Fibroblast of the conjunctiva (primary cell): Measurements from ENCODE around the gene ATG13.
"Not testable (repeated sequence)": the region's sequence is repeated elsewhere in the genome, so short reads cannot be mapped to it uniquely, and the experiment has no call there.

Source experiments
- DNase-seq: peaks from one replicate; pipeline ENCODE4 v3.0.0-alpha.2; 2010; ENCODE audit warnings: low read depth

ATG13 gene

GRCh38 chr11:46697723-46698122 lies 80.4 kb downstream of the ATG13 start:
- DNase-seq, result no peak

GRCh38 chr11:46698597-46698996 lies 81.2 kb downstream of the ATG13 start:
- DNase-seq, result no peak

DNA sequence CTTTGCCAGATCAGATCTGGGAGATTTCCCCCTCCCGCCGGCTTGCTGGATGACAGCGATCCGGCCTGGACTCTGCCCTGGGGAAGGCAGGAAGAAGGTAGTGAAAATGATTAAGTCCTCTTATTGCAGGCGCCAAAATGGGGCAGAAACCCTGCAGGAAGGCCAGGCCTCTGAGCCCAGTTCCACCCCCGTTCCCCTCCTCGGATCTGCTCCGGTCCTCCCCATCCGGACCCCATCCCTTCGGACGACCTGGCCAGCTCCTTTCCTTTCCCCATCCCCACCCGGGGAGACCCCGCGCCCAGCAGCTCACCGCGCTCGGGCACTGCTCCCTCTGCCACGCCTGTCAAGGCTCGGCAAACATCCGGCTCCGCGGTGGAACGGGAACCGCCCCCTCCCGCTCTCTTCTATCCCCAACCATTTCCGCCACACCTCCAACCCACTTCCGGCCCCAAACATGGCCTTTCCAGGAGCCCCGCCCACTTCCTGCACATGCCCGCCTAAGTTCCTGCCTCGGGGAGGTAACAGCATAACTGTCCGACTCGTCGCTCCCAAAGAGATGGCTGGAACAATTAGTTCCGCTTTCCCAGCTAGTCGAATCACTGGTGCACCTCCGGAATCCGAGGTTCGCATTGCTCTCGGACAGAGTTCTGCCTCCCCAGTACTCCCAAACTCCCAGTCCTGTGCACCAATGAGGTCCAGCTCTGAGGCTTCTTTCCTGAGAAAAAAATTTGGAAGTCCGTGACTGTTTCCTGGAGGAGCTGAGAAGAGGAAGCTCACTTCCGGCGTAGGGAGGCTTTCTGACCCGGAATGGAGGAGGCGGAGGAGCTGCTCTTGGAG lies 83.1 kb downstream of the ATG13 start, which contains the start of the genes ARHGAP1 and ZNF408:
Gene ARHGAP1, minus strand, starts transcription at position 379 of the 837 bp plus-strand sequence. CDS start 4,512 bp downstream, outside the sequence.
Gene ZNF408, plus strand, starts transcription at position 791 of the 837 bp plus-strand sequence. Its CDS starts 17 bp downstream, at position 808.
- peak; percentile 97 for DNase-seq

- DNase-seq, result no peak
Observed at GRCh38 chr11:46701078-46701654, 83.8 kb downstream of the ATG13 start.

GRCh38 chr11:46705070-46705688 lies 87.8 kb downstream of the ATG13 start:
- no peak for DNase-seq

GRCh38 chr11:46706886-46707285 lies 89.5 kb downstream of the ATG13 start:
- DNase-seq, result no peak

- DNase-seq, result not testable (repeated sequence)
Observed at GRCh38 chr11:46709351-46709750, 92.0 kb downstream of the ATG13 start.

DNA sequence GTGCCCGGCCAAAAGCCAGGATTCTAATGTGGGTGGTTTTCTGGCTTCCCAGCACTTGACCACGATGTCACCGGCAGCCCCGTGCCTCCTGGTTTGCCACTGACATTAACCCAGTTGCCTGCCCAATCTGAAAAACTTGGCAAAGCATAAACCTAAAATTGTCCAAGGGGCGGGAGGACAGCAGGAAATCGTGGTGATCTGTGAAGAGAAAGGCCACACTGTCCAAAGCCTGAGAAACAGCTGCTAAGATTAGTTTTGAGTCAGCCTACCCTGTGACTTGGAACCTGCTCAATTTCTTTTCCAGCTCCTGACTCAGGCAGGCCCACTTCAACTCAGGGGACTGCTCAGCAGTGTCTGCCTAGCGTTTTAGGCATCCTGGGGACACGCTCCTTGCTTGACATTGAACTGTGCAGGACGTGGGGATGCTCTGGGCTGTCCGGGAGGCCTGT lies 93.5 kb downstream of the ATG13 start:
- DNase-seq, result peak; percentile 72

DNA sequence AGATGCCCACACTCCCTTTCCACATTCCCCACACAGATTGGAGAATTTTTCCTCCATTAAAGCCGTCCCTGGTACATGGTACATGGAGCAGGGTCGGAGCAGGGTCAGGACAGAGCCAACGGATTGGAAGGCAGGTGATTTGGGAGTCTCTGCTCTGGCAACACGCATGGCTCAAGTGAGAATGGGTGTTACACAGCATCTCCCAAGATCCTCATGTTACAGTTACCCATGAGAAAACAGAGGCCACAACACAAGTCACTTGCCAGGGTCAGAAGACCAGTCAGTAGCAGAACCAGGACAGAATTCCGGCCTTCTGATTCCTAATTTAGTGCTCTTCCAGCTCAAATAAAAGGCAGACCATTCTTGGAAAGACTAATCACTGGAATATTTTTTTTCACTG lies 94.0 kb downstream of the ATG13 start:
- DNase-seq, result no peak

DNA sequence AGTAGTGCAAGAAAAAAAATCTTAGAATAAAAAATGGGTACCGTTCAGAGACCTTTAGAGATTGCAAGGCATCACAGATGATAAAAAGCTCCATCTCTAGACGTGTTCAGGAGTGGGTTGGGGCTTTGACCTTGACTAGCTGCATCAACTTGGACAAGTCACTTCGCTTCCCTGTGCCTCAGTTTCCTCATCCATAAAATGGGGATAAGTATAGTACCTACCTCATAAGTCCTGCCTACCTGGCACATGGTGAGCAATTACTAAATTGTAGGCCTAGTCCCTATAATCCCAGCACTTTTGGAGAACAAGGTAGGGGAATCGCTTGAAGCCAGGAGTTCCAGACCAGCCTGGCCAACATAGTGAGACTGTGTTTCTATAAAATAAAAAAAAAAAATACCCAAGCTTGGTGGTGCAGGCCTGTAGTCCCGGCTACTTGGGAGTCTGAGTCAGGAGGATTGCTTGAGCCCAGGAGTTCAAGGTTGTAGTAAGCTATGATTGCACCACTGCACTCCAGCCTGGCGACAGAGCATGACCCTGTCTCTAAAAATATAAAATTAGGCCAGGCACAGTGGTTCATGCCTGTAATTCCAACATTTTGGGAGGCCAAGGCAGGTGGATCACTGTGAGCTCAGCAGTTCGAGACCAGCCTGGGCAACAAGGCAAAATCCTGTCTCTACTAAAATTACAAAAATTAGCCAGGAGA lies 95.7 kb downstream of the ATG13 start:
- DNase-seq, result no peak

GRCh38 chr11:46717825-46718154 lies 100.4 kb downstream of the ATG13 start:
- not testable (repeated sequence) for DNase-seq

DNA sequence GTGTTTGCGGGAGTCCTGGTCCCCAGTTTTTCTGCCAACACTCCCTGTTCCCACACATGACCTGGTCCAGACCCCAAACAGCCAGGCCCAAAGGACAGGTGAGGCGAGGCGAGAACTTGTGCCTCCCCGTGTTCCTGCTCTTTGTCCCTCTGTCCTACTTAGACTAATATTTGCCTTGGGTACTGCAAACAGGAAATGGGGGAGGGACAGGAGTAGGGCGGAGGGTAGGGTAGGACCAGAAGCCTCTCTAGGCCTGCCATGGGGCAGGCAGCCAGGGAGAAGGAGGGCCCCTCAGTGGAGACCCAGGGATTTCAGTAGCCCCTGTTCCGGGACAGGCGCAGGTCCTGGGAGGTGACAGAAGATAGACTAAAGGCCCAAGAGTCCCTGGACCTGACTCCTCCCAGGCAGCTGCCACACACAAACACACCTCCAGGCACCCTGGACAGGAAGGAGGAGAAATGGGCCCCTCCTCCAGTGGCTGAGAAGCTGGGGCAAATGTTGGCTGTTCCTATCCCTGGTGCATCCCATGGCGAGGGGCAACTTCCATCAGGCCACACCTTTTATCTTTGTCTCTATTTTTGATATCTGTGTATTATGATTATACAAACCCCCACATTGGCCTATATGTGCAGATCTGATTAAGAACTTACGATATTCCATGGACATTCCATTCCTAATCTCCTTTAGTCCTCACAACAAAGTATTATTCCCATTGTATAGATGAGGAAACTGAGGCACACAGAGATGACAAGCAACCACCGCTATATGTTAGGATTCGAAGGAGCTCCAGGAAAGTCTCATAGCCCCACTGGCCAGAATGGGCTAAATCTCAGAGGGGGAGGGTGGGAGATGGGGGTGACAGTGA lies 101.0 kb downstream of the ATG13 start:
- DNase-seq, result no peak

- DNase-seq, result no peak
Observed at GRCh38 chr11:46719048-46719542, 101.7 kb downstream of the ATG13 start, which contains the start of gene F2. F2 (plus strand) TSS chr11:46719213; CDS start chr11:46719236, 23 bp downstream.

DNA sequence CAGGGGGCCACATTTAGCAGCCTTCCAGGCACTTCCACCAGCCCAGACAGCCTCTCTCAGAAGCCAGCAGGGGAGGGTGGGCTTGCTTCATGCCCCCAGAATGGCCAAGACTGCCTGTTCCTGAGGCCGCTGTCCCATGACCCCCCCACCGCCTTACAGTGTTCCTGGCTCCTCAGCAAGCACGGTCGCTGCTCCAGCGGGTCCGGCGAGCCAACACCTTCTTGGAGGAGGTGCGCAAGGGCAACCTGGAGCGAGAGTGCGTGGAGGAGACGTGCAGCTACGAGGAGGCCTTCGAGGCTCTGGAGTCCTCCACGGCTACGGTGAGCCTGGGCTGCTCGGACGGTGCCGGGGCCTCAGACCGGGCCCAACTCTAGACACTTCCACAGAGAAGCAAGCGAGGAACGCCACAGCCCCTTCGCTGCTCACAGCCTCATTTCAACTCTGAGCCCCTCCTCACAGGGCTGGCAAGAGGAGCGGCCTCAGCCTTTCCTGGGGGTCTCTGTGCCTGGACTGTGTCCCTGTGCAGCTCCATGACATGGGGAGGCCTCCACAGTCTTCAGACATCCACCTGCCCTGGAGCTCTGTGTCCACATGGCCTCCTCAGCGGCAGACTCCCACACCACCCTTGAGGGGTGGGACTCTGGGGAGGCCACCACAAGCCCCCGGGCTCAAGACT lies 102.3 kb downstream of the ATG13 start:
- no peak for DNase-seq

GRCh38 chr11:46721286-46721685 lies 103.9 kb downstream of the ATG13 start:
- DNase-seq, result no peak

- DNase-seq, result no peak
Observed at GRCh38 chr11:46722566-46723358, 105.4 kb downstream of the ATG13 start.

DNA sequence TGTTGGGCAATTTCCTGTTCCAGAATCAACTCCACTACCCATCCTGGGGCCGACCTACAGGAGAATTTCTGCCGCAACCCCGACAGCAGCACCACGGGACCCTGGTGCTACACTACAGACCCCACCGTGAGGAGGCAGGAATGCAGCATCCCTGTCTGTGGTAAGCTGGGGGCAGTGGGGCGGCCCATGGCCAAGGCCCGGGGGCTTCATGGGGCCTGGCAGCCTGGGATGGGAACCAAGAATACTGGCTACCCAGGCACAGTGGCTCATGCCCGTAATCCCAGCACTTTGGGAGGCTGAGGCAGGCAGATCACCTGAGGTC lies 106.0 kb downstream of the ATG13 start:
- DNase-seq, result no peak

DNA sequence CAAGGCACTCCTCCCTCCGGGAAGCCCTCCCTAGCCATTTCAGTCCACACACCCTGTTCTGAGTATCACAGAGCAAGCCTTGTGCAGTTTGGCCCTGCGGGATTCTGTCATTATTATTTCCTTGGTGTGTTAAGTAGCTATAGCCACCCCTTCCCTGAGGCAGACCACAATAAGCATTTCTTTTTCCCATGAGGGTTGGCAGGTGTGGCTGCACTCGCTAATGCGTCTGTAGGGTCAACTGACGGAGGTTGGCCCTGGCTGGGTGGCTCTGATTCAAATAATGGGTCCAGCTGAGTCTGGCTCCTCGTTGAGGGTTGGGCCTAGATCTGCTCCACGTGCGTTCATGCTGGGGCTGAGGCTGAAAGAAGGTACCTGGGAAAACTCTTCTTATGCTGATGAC lies 106.7 kb downstream of the ATG13 start:
- no peak for DNase-seq
